A549 (cell line): ENCODE results near the gene OGA. TPM values are rescaled to one million over a fixed set of nuclear protein-coding genes. Genes with fewer than 3 reads are reported as not detected.

Experiments used
- ATAC-seq, 2 experiments: fragments of 200-7000 bp in 1 of 2; fragments of >200 bp in 1 of 2; cut with Nextera tagmentation in 1 of 2; cut with Tn5 transposase in 1 of 2; 3 replicates each; pipeline versions ENCODE4 v1.8.0 to v1.9.1; 2018 to 2020; ENCODE audit warnings: mild to moderate bottlenecking in 1 of 2, moderate library complexity in 1 of 2
- CTCF ChIA-PET: fragments of 300-600 bp; sonication (Branson Sonifier 250); formaldehyde crosslinking; extraction: SDS; loops from one replicate; lab custom pipeline; 2021; ENCODE audit warnings: antibody characterized with exemption, inconsistent platforms; lab: Yijun Ruan, JAX
- POLR2A ChIA-PET: fragments of 350-600 bp; formaldehyde crosslinking; extraction: SDS; loops from one replicate; lab custom pipeline; 2021; ENCODE audit warnings: antibody characterized with exemption, inconsistent platforms; lab: Yijun Ruan, JAX
- DNase-seq, 2 experiments: peaks; one replicate each; pipeline versions ENCODE4 v3.0.0 to v3.0.0-alpha.2; 2011 to 2016; ENCODE audit warnings: low read depth in 1 of 2, low spot score in 1 of 2
- FAIRE-seq: peaks from 2 replicates; lab custom pipeline; 2011; peaks lifted over from hg19 to GRCh38; lab: Jason Lieb, UNC
- H3K27ac ChIP-seq, 2 experiments: fragments of >200 bp; sonication (Bioruptor Twin); formaldehyde crosslinking; 3 replicates each; pipeline ENCODE4 v1.5.1; 2016 to 2017
- H3K4me1 ChIP-seq: fragments of >200 bp; sonication (Bioruptor Twin); formaldehyde crosslinking; 3 replicates; pipeline ENCODE4 v1.6.1; 2016
- H3K4me2 ChIP-seq: fragments of >200 bp; sonication (Bioruptor Twin); formaldehyde crosslinking; 3 replicates; pipeline ENCODE4 v1.6.1; 2016
- H3K4me3 ChIP-seq: fragments of >200 bp; sonication (Bioruptor Twin); formaldehyde crosslinking; 3 replicates; pipeline ENCODE4 v1.5.1; 2016
- H3K9me3 ChIP-seq: fragments of >200 bp; sonication (Bioruptor Twin); formaldehyde crosslinking; 3 replicates; pipeline ENCODE4 v1.6.1; 2016
- BCL3 ChIP-seq: fragments of >200 bp; sonication (Bioruptor Twin); formaldehyde crosslinking; IDR thresholded peaks from 3 replicates; pipeline ENCODE4 v1.6.1; 2016
- BHLHE40 ChIP-seq: IDR thresholded peaks from 2 replicates; pipeline ENCODE4 v1.6.1; 2012; ENCODE audit warnings: low read depth, low read length, inconsistent platforms
- CBX8 ChIP-seq: fragments of 200-600 bp; sonication (generic); IDR thresholded peaks from 2 replicates; pipeline ENCODE4 v1.6.1; 2016
- CEBPB ChIP-seq, 2 experiments: fragments of >200 bp in 1 of 2; sonication (Bioruptor Twin) in 1 of 2; formaldehyde crosslinking in 1 of 2; IDR thresholded peaks; 2 replicates each; pipeline ENCODE4 v1.6.1; 2012 to 2016
- CHD2 ChIP-seq: fragments of 150-350 bp; IDR thresholded peaks from 2 replicates; pipeline ENCODE4 v1.6.1; 2014; ENCODE audit warnings: low read length; ENCODE audit not compliant: partially characterized antibody
- CHD4 ChIP-seq: fragments of 200-600 bp; sonication (generic); IDR thresholded peaks from 2 replicates; pipeline ENCODE4 v1.6.1; 2016; ENCODE audit warnings: antibody characterized with exemption, mild to moderate bottlenecking, borderline replicate concordance
- EP300 ChIP-seq, 2 experiments: fragments of >200 bp; sonication (Bioruptor Twin); formaldehyde crosslinking; IDR thresholded peaks; 2 replicates in 1 of 2; 3 replicates in 1 of 2; pipeline ENCODE4 v1.6.1; 2016 to 2017
- FOSB ChIP-seq: fragments of 250-450 bp; sonication (Bioruptor Pico); IDR thresholded peaks from 2 replicates; pipeline ENCODE4 v1.5.0; 2020; ENCODE audit warnings: mild to moderate bottlenecking, moderate library complexity
- FOSL2 ChIP-seq, 2 experiments: fragments of 450-650 bp in 1 of 2; fragments of >200 bp in 1 of 2; sonication (Bioruptor Twin) in 1 of 2; formaldehyde crosslinking; IDR thresholded peaks; 2 replicates each; pipeline versions ENCODE4 v1.5.0 to v1.6.1; 2016 to 2020; ENCODE audit warnings: mild to moderate bottlenecking in 1 of 2, moderate library complexity in 1 of 2
- FOXS1 ChIP-seq: fragments of 250-450 bp; sonication (Bioruptor Pico); IDR thresholded peaks from 2 replicates; pipeline ENCODE4 v1.5.0; 2020; ENCODE audit warnings: mild to moderate bottlenecking, moderate library complexity
- GATA3 ChIP-seq: IDR thresholded peaks from 2 replicates; pipeline ENCODE4 v1.6.1; 2012; ENCODE audit warnings: borderline replicate concordance
- HOXA7 ChIP-seq: fragments of 250-450 bp; sonication (Bioruptor Pico); IDR thresholded peaks from 2 replicates; pipeline ENCODE4 v1.5.0; 2020; ENCODE audit warnings: mild to moderate bottlenecking, moderate library complexity
- HOXB5 ChIP-seq: fragments of 250-450 bp; sonication (Bioruptor Pico); IDR thresholded peaks from 2 replicates; pipeline ENCODE4 v1.5.0; 2020; ENCODE audit warnings: mild to moderate bottlenecking, moderate library complexity
- JUN ChIP-seq, 2 experiments: fragments of >200 bp; sonication (Bioruptor Twin); formaldehyde crosslinking; IDR thresholded peaks; 2 replicates in 1 of 2; 3 replicates in 1 of 2; pipeline ENCODE4 v1.6.1; 2016 to 2017
- JUNB ChIP-seq: fragments of >200 bp; sonication (Bioruptor Twin); formaldehyde crosslinking; IDR thresholded peaks from 2 replicates; pipeline ENCODE4 v1.6.1; 2016
- MAZ ChIP-seq: fragments of 150-350 bp; IDR thresholded peaks from 2 replicates; pipeline ENCODE4 v1.6.1; 2014; ENCODE audit warnings: antibody characterized with exemption, low read depth, low read length, borderline replicate concordance
- MYC ChIP-seq: IDR thresholded peaks from 2 replicates; pipeline ENCODE4 v1.6.1; 2012; ENCODE audit warnings: mild to moderate bottlenecking, inconsistent platforms, low read length, improper control_type of control experiment, borderline replicate concordance
- NFE2L2 ChIP-seq: fragments of 150-350 bp; conservative IDR thresholded peaks from 2 replicates; pipeline ENCODE4 v1.6.1; 2014; ENCODE audit warnings: low read length
- PHF8 ChIP-seq: fragments of 200-600 bp; sonication (generic); IDR thresholded peaks from 2 replicates; pipeline ENCODE4 v1.6.1; 2016; ENCODE audit warnings: low read depth, mild to moderate bottlenecking, antibody characterized with exemption, moderate library complexity, borderline replicate concordance
- POLR2A ChIP-seq: IDR thresholded peaks from 2 replicates; pipeline ENCODE4 v1.6.1; 2012; ENCODE audit warnings: mild to moderate bottlenecking, low read length
- RARB ChIP-seq: fragments of 250-450 bp; sonication (Bioruptor Pico); IDR thresholded peaks from 2 replicates; pipeline ENCODE4 v1.8.0; 2021; ENCODE audit warnings: mild to moderate bottlenecking, moderate library complexity
- REST ChIP-seq: fragments of 200-600 bp; sonication (generic); IDR thresholded peaks from 2 replicates; pipeline ENCODE4 v1.6.1; 2016; ENCODE audit warnings: antibody characterized with exemption, mild to moderate bottlenecking, moderate library complexity
- RFX5 ChIP-seq: fragments of 450-650 bp; IDR thresholded peaks from 2 replicates; pipeline ENCODE4 v1.7.1; 2014; ENCODE audit warnings: antibody characterized with exemption, mild to moderate bottlenecking, moderate library complexity
- SMC3 ChIP-seq: fragments of >200 bp; sonication (Bioruptor Twin); formaldehyde crosslinking; IDR thresholded peaks from 3 replicates; pipeline ENCODE4 v1.6.1; 2018; ENCODE audit warnings: inconsistent platforms
- USF2 ChIP-seq: fragments of 450-650 bp; IDR thresholded peaks from 2 replicates; pipeline ENCODE4 v1.6.1; 2014; ENCODE audit warnings: antibody characterized with exemption
- WGBS: methylation state at CpG from one replicate; pipeline ENCODE4 v1.1.6; 2017; ENCODE audit errors: missing lambda C conversion rate; 5-methylcytosine and 5-hydroxymethylcytosine counted together
- polyA minus RNA-seq: library from RNA; depleted of rRNA, polyadenylated mRNA; stranded (reverse); fragments of >200 nt; gene quantifications from 2 replicates; pipeline ENCODE4 v1.2.3, GENCODE V29; 2011; rRNA and poly(A)+ RNA removed
- polyA plus RNA-seq, 4 experiments: library from polyadenylated mRNA; depleted of rRNA in 3 of 4; stranded (reverse); fragments of >200 nt; fragmentation: RNase III in 1 of 4; extraction: RNeasy Plus Mini Kit Qiagen cat#74134 plus additional on column Dnase treatment in 1 of 4; gene quantifications; 2 replicates in 3 of 4; 3 replicates in 1 of 4; pipeline ENCODE4 v1.2.3, GENCODE V29; 2011 to 2017
- TF ChIP-seq, protein P1 (sequence below): IDR thresholded peaks from 2 replicates; pipeline ENCODE4 v1.6.1; 2012

OGA gene
- polyA plus RNA-seq (2011; rRNA removed) (79.1 and 84.5 TPM in 2 replicates), polyA plus RNA-seq (2017; fragmentation: RNase III; extraction: RNeasy Plus Mini Kit Qiagen cat#74134 plus additional on column Dnase treatment) (40.3 to 50.7 TPM (median 46.5 TPM) in 3 replicates), polyA minus RNA-seq (22.5 and 23.8 TPM in 2 replicates)
- 13.2 and 13.9 TPM in 2 replicates for polyA plus RNA-seq (2012; cell fraction: cytosol; rRNA removed)
- 21.1 and 34.5 TPM in 2 replicates for polyA plus RNA-seq (2012; cell fraction: nucleus; rRNA removed)

- peak; percentile 87 to 94 for ATAC-seq
- ChIA-PET CTCF (interaction anchor here (0.6 to 5.6 kb wide), 13 partner anchors 9 to 193 kb away, joined by 3 to 47 read pairs (median 4); no protein-coding TSS in a partner anchor), POLR2A (interaction anchor here (0.5 to 2.0 kb wide), 26 partner anchors 9 to 564 kb away, joined by 3 to 24 read pairs (median 4); partner anchors contain the start of genes ARMH3, BTRC, KCNIP2 and NOLC1)
- peak within 1 kb of the TSS; percentile 96 for H3K4me3 ChIP-seq
- H3K27ac ChIP-seq: peak within 1 kb of the TSS; percentile 95 to 97
- H3K9me3 ChIP-seq: no peaks in the 10 kb centered on the region
- 1% methylated on average over 44 of the region's 47 CpGs for WGBS
- TF ChIP-seq HOXA7 (CRISPR knock-in tag) (0 out of 2 replicates have a peak, but pooled peaks have one; percentile 53), POLR2A (peak; percentile 86), FOSB (peak; percentile 89), SMC3 (no peak), MAZ (peak; percentile 86), JUN (IDR thresholded peaks at IDR 0.05) (peak; percentile 76 to 93; a peak in 4 of 5 replicates), PHF8 (peak; percentile 54; the same call in 1 of the 2 replicates), FOXS1 (no peak), BHLHE40 (peak; percentile 91), CEBPB (IDR thresholded peaks at IDR 0.05) (peak in 1 of 2 experiments; percentile 48; a peak in 1 of 4 replicates), REST (peak; percentile 72), MYC (no peak), CHD4 (no peak), CHD2 (peak; percentile 81), HOXB5 (CRISPR knock-in tag) (no peak), GATA3 (peak; percentile 91), BCL3 (peak; percentile 97), CBX8 (no peak), RARB (CRISPR knock-in tag) (0 out of 2 replicates have a peak, but pooled peaks have one; percentile 75), RFX5 (0 out of 2 replicates have a peak, but pooled peaks have one; percentile 43)
- TF ChIP-seq, protein P1, sequence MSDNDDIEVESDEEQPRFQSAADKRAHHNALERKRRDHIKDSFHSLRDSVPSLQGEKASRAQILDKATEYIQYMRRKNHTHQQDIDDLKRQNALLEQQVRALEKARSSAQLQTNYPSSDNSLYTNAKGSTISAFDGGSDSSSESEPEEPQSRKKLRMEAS: peak; percentile 75; the same call in 1 of the 2 replicates
- TF ChIP-seq, all 56 proteins: peak for 15
- DNase-seq (peak; percentile 97 to 100), FAIRE-seq (peak; percentile 51)
- peak within 1 kb of the TSS; percentile 89 for H3K4me2 ChIP-seq
- H3K4me1 ChIP-seq: peaks cover 30% of the 10 kb centered on the region
Observed at GRCh38 chr10:101818119-101818871, at the start of gene OGA. Gene OGA, minus strand, starts transcription at chr10:101818444. Its CDS starts 422 bp downstream, at chr10:101818022.

DNA sequence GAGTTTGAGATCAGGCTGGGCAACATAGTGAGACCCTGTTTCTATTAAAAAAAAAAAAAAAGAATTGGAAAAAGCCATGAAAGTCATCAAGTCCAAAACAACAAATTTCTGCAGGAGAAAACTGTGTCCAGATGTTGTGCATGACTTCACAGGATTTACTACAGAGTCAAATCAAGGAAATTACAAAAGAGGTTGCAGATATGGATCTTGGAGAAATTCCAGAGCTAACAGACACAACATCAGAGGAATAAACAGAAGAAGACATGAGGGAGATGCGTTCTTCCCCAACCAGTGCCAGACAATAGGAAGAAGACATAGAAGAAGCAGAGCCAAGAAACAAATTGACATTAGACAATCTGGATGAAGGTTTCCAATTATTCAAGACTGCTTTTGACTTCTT lies 49.7 kb upstream of the OGA start:
- no peak for DNase-seq
- no peak for ATAC-seq
- H3K4me3 ChIP-seq: no peak overlapping the region
- CTCF ChIA-PET: interaction anchor here (0.7 to 2.9 kb wide), 4 partner anchors 9 to 33 kb away, joined by 3 to 7 read pairs (median 3); no protein-coding TSS in a partner anchor
- FAIRE-seq: no peak
- H3K9me3 ChIP-seq: no peaks in the 10 kb centered on the region
- H3K27ac ChIP-seq: no peak overlapping the region
- WGBS: 68% methylated on average over 1 of the region's 1 CpG
- no peak overlapping the region for H3K4me2 ChIP-seq
- POLR2A ChIA-PET: no interaction called here
- no peaks in the 10 kb centered on the region for H3K4me1 ChIP-seq
- TF ChIP-seq FOSB (no peak), FOSL2 (IDR thresholded peaks at IDR 0.05) (no peak), FOSL2 (CRISPR knock-in tag; IDR thresholded peaks at IDR 0.05) (no peak), REST (no peak), PHF8 (no peak), JUNB (no peak), SMC3 (no peak), USF2 (no peak), JUN (IDR thresholded peaks at IDR 0.05) (no peak), CEBPB (IDR thresholded peaks at IDR 0.05) (no peak), NFE2L2 (no peak), EP300 (IDR thresholded peaks at IDR 0.05) (no peak)
